Stimulated activated memory B cell treated with anti-CD40 and anti-IgM and Interleukin-4, amounts not matched to agents 10 μg/mL and 1 μg/mL and 100 μg/mL, for 72 hours (primary cell): ENCODE results near the gene ADISSP.

ENCODE experiments used
- ATAC-seq: fragments of 150-1000 bp; cut with Tn5 transposase; 2 replicates; pipeline ENCODE4 v1.10.0; 2021
- H3K27ac Mint-ChIP-seq: one replicate; pipeline ENCODE4 v1.8.0; 2022; ENCODE audit warnings: mild to moderate bottlenecking, mixed read lengths
- H3K27me3 Mint-ChIP-seq: one replicate; pipeline ENCODE4 v1.8.0; 2022; ENCODE audit warnings: mixed read lengths
- H3K36me3 Mint-ChIP-seq: one replicate; pipeline ENCODE4 v1.8.0; 2022; ENCODE audit warnings: mixed read lengths
- H3K4me1 Mint-ChIP-seq: one replicate; pipeline ENCODE4 v1.8.0; 2022; ENCODE audit warnings: mixed read lengths
- H3K4me3 Mint-ChIP-seq: one replicate; pipeline ENCODE4 v1.8.0; 2022; ENCODE audit warnings: mild to moderate bottlenecking, moderate library complexity, mixed read lengths
- H3K9me3 Mint-ChIP-seq: one replicate; pipeline ENCODE4 v1.8.0; 2022; ENCODE audit warnings: mixed read lengths

Gene ADISSP

DNA sequence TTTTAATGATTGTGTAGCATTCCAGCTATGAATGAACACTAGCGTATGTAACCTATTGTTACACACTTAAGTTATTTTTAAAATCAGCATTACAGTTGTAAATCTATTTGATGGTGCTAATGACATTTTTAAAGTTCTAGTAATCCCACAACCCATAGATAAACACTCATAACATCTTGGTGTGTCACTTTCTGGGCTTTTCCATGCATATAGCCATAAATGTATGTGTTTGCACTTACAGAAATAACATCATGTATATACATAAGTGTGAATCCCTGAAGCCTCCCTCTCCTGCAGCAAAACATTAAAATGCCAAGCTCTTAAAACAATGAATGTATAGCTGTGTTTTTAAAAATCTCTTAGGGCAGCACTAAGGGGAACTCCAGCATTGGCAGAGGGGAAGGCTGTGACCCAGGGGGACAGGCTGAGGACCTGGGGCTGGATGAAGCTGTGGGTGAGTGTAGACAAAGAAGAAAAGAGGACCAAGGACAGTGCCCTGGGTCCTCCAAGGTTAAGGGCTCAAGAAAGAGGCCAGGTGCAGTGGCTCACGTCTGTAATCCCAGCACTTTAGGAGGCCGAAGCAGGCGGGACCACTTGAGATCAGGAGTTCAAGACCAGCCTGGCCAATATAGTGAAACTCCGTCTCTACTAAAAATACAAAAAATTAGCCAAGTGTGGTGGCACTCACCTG lies 19.9 kb upstream of the ADISSP start:
- no peak for ATAC-seq
- H3K36me3 Mint-ChIP-seq = peaks cover 10% of the 10 kb centered on the region
- no peaks in the 10 kb centered on the region for H3K9me3 Mint-ChIP-seq
- H3K27me3 Mint-ChIP-seq = no peaks in the 10 kb centered on the region
- H3K4me3 Mint-ChIP-seq = peak overlapping the region; percentile 34
- H3K4me1 Mint-ChIP-seq = peaks cover 33% of the 10 kb centered on the region
- H3K27ac Mint-ChIP-seq = peak overlapping the region; percentile 9

- ATAC-seq = peak; percentile 95
- H3K4me3 Mint-ChIP-seq = peak within 1 kb of the TSS; percentile 82
- H3K27ac Mint-ChIP-seq = peak within 1 kb of the TSS; percentile 72
- peaks cover 10% of the 10 kb centered on the region for H3K36me3 Mint-ChIP-seq
- H3K9me3 Mint-ChIP-seq = no peaks in the 10 kb centered on the region
- peaks cover 35% of the 10 kb centered on the region for H3K4me1 Mint-ChIP-seq
- H3K27me3 Mint-ChIP-seq = no peaks in the 10 kb centered on the region
These were observed 19.2 kb upstream of the ADISSP start, which contains the start of gene CENPB for GRCh38 chr20:3786665-3787323. Gene CENPB, minus strand, starts transcription at chr20:3786740. Its CDS starts 257 bp downstream, at chr20:3786483.

DNA sequence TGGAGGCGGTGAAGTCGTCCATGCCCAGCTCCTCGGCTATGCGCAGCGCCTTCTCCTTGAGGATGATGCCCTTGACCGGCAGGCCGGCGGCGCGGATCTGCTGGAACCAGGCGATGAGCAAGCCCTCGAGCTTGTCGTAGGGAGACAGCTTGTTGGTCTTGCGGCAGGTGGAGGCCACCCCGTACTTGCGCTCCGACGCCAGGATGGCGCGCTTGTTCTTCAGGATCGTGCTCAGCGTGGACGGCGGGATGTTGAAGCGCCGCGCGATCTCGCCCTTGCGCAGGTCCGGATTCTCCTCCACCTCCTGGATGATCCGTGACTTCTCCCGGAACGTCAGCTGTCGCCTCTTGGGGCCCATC lies 18.6 kb upstream of the ADISSP start:
- Mint-ChIP-seq H3K4me3 (peak overlapping the region; percentile 82), H3K27ac (peak overlapping the region; percentile 72), H3K27me3 (no peaks in the 10 kb centered on the region), H3K9me3 (no peaks in the 10 kb centered on the region), H3K4me1 (peaks cover 42% of the 10 kb centered on the region), H3K36me3 (peaks cover 10% of the 10 kb centered on the region)
- peak; percentile 49 for ATAC-seq

- no peaks in the 10 kb centered on the region for H3K27me3 Mint-ChIP-seq
- H3K9me3 Mint-ChIP-seq = no peaks in the 10 kb centered on the region
- peaks cover 48% of the 10 kb centered on the region for H3K4me1 Mint-ChIP-seq
- peak overlapping the region; percentile 82 for H3K4me3 Mint-ChIP-seq
- H3K27ac Mint-ChIP-seq = peak overlapping the region; percentile 72
- H3K36me3 Mint-ChIP-seq = peaks cover 10% of the 10 kb centered on the region
- ATAC-seq = no peak
These were observed 17.9 kb upstream of the ADISSP start for GRCh38 chr20:3785240-3786125.

DNA sequence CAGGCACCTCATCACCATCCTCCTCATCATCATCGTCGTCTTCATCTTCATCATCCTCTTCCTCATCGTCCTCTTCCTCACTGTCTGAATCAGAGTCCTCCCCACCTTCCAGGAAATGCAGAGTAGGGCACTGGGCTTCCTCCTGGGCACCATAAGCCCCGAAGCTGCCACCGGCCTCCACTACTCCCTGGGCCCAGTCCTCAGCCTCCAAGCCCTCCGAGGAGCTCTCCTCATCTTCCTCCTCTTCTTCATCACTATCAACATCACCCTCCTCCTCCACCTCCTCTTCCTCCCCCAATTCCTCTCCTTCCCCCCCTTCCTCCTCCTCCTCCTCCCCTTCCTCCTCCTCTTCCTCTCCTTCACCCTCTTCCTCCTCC lies 17.3 kb upstream of the ADISSP start:
- no peaks in the 10 kb centered on the region for H3K9me3 Mint-ChIP-seq
- H3K4me1 Mint-ChIP-seq = peaks cover 51% of the 10 kb centered on the region

DNA sequence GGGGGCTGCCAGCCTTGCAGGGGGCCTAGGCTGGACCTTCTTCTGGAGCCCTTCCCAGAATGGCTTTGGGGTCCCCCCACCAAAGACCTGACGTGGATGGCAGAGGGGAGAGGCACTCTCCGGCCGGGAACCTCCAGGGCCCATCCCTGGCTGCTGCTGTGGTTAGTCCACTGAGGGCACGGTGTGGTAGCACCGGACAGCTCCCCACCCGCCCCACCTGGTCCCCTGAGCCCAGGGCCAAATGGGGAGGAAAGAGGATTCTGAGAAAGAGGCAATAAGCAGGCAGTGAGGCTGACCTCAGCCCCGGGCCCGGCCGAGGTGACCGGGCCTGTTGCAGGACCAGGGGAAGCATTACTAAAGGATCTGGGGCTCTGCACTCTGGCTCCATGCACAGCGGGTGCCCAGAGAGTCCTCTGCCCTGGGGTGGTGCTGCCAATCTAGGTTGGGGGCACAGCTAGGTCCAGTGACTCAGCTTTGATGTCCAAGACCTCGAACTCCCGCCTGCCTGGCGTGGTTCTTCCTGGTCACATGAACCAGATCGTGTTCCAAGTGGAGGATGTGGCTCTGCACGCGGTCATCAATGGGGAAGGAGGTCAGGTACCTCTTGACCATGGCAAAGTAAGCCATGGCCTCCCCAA lies 16.8 kb upstream of the ADISSP start:
- Mint-ChIP-seq H3K27ac (no peak overlapping the region), H3K4me1 (peaks cover 56% of the 10 kb centered on the region)
- no peak for ATAC-seq

More for the DNA sequence above, 17.3 kb upstream of the ADISSP start:
- Mint-ChIP-seq H3K4me3 (peak overlapping the region; percentile 55), H3K36me3 (peaks cover 10% of the 10 kb centered on the region), H3K27me3 (no peaks in the 10 kb centered on the region), H3K27ac (peak overlapping the region; percentile 11)
- no peak for ATAC-seq

DNA sequence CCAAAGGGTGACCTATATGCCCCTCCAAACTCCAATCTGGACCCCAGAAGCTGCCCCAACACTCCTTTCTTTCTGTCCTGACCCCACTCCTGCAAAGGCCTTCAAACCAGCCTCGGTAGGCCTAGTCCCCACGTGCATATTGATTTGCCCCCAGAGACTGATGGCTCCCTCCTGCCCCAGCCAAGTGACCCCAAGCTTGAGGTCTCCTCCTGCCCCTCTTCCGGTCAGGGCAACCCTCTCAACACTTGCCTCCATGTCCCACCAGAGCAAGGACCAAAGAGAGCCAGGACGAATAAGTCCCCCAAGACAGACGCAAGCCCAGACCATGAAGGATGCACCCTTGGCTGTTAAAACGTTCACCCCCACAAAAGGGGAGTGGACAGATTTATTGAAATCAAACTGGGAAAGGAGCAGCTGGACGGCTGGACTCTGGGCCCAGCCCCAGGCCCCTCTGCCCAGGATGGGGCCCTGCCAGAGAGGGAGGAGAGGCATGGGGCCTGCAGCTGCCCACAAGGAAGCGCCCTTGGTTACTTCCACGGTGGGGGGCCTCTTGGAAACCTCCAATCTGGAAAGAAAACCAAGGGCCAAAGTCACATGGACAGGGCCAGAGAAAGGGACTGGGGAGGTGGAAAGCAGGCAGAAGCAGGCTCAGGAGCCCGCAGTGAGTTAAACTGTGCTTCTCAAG lies 16.1 kb upstream of the ADISSP start:
- Mint-ChIP-seq H3K27me3 (peaks cover 9% of the 10 kb centered on the region), H3K27ac (no peak overlapping the region), H3K4me1 (peaks cover 56% of the 10 kb centered on the region), H3K9me3 (no peaks in the 10 kb centered on the region), H3K4me3 (no peak overlapping the region), H3K36me3 (peaks cover 10% of the 10 kb centered on the region)
- no peak for ATAC-seq

More for the DNA sequence above, 16.8 kb upstream of the ADISSP start:
- no peaks in the 10 kb centered on the region for H3K9me3 Mint-ChIP-seq
- H3K27me3 Mint-ChIP-seq = peaks cover 2% of the 10 kb centered on the region
- H3K4me3 Mint-ChIP-seq = peak overlapping the region; percentile 55
- peaks cover 10% of the 10 kb centered on the region for H3K36me3 Mint-ChIP-seq

DNA sequence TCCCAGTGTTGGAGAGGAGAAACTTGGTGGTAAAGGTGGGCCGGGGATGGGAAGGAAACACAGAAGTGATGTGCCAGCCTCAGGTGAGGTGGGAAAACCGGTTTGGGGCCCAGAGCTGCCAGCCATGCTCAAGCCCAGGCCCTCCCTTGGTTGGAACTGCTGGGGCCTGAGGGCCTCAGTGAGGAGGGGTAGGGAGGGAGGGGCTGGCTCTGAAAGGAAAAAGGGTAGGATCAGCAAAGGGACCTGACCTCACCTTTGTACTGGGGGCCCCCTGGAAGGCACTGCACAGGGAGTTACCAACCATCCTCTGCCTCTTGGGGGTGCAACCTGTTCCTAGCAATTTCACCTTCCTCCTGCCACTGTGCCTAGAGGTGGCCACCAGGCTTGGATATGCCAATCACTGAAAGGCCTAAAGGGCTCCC lies 15.5 kb upstream of the ADISSP start:
- H3K36me3 Mint-ChIP-seq = peaks cover 10% of the 10 kb centered on the region
- ATAC-seq = no peak
- H3K9me3 Mint-ChIP-seq = no peaks in the 10 kb centered on the region
- H3K27ac Mint-ChIP-seq = peak overlapping the region; percentile 53
- no peak overlapping the region for H3K4me3 Mint-ChIP-seq
- peaks cover 12% of the 10 kb centered on the region for H3K27me3 Mint-ChIP-seq
- H3K4me1 Mint-ChIP-seq = peaks cover 59% of the 10 kb centered on the region

- Mint-ChIP-seq H3K27me3 (peaks cover 12% of the 10 kb centered on the region), H3K27ac (peak overlapping the region; percentile 53), H3K4me3 (no peak overlapping the region), H3K36me3 (peaks cover 10% of the 10 kb centered on the region), H3K9me3 (no peaks in the 10 kb centered on the region), H3K4me1 (peaks cover 59% of the 10 kb centered on the region)
- no peak for ATAC-seq
These were observed 15.0 kb upstream of the ADISSP start for GRCh38 chr20:3782597-3782996.

GRCh38 chr20:3781153-3781910 lies 13.8 kb upstream of the ADISSP start, which contains the start of gene SPEF1:
Gene SPEF1, minus strand, starts transcription at chr20:3781448. Its CDS starts 161 bp downstream, at chr20:3781287.
- peaks cover 10% of the 10 kb centered on the region for H3K36me3 Mint-ChIP-seq
- peak within 1 kb of the TSS; percentile 53 for H3K27ac Mint-ChIP-seq
- H3K4me1 Mint-ChIP-seq = peaks cover 64% of the 10 kb centered on the region
- peak within 1 kb of the TSS; percentile 68 for H3K4me3 Mint-ChIP-seq
- ATAC-seq = peak; percentile 68
- peaks cover 12% of the 10 kb centered on the region for H3K27me3 Mint-ChIP-seq
- no peaks in the 10 kb centered on the region for H3K9me3 Mint-ChIP-seq

DNA sequence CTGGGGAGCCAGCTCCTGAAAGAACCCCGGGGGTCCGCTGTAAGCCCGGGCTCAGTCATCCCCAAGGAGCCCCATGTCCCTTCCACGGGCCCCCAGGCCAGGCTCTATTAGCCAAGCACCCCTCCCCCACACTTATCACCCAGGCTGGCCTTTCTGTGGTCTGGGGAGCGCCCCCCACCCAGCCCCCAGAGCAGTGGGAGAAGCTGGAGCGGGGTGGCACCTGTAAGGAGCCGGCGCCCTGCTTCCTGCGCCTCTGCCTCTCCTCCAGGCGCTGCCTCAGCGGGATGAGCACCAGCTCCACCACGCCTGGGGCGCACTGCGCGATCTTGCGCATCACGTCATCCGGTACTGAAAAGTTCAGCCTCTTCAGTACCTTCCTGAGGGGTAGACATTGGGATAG lies 11.4 kb upstream of the ADISSP start:
- H3K27ac Mint-ChIP-seq = peak overlapping the region; percentile 61
- H3K36me3 Mint-ChIP-seq = no peaks in the 10 kb centered on the region
- peak overlapping the region; percentile 45 for H3K4me3 Mint-ChIP-seq
- peaks cover 53% of the 10 kb centered on the region for H3K4me1 Mint-ChIP-seq
- peaks cover 12% of the 10 kb centered on the region for H3K27me3 Mint-ChIP-seq
- H3K9me3 Mint-ChIP-seq = no peaks in the 10 kb centered on the region
- ATAC-seq = no peak

- H3K4me3 Mint-ChIP-seq = peak overlapping the region; percentile 89
These were observed 10.4 kb upstream of the ADISSP start for GRCh38 chr20:3777716-3778629.

GRCh38 chr20:3777381-3777715 lies 9.8 kb upstream of the ADISSP start:
- Mint-ChIP-seq H3K27ac (peak overlapping the region; percentile 77), H3K4me1 (peaks cover 46% of the 10 kb centered on the region), H3K27me3 (peaks cover 12% of the 10 kb centered on the region), H3K4me3 (peak overlapping the region; percentile 89), H3K9me3 (no peaks in the 10 kb centered on the region), H3K36me3 (no peaks in the 10 kb centered on the region)
- ATAC-seq = peak; percentile 71

More at GRCh38 chr20:3777716-3778629, 10.4 kb upstream of the ADISSP start:
- Mint-ChIP-seq H3K27ac (peak overlapping the region; percentile 77), H3K36me3 (no peaks in the 10 kb centered on the region), H3K27me3 (peaks cover 12% of the 10 kb centered on the region), H3K4me1 (peaks cover 46% of the 10 kb centered on the region), H3K9me3 (no peaks in the 10 kb centered on the region)
- peak; percentile 84 for ATAC-seq
